GM19455 (cell line): ENCODE results near the gene GRID1.
"Not testable (repeated sequence)": the region's sequence is repeated elsewhere in the genome, so short reads cannot be mapped to it uniquely, and the experiment has no call there.

Source experiments
- ATAC-seq: cut with Tn5 transposase; IDR thresholded peaks from one replicate; pipeline ENCODE4 v1.9.1; 2021; ENCODE audit not compliant: unreplicated experiment

GRID1 gene

DNA sequence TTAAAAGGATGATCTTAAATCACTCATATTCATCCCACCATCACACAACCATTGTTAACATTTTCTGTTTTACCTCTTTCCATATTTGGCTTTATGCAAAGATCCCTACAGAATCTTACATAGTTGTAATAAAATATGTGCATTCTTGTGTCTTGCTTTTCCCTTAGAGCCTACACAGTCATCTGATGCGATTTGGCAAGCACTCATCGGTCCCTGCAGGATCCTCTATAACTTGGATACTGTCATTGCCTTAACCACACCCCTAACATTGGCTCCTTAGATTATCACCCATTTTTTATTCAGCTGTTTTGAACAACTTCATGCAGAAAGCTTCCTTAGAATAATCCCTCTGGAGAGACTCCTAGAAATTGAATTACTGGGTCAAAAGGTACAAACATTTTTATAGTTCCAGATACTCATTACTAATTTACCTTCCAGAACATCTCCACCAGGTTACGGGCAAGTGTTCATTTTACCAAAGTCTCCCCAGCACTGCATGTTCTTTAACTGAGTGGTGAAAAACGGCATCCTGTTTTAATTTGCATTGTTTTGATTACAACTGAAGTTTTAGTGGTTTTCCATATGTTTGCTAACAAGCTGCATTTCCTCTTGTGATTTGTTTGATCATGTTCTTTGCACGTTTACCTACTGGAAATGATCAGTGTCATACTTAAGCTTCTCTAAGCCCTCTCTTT is 268.3 kb downstream of the GRID1 start:
- ATAC-seq: no peak

DNA sequence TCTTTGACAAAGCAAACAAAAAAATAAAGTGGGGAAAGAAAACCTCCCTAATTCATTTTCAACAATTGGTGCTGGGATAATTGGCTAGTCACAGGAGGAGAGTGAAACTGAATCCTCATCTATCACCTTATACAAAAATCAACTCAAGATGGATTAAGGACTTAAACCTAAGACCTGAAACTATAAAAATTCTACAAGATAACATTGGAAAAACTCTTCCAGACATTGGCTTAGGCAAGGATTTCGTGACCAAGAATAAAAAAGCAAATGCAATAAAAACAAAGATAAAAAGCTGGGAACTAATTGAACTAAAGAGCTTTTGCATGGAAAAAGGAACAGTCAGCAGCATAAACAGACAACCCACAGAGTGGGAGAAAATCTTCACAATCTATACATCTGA is 271.5 kb downstream of the GRID1 start:
- ATAC-seq: not testable (repeated sequence)

GRCh38 chr10:86092311-86092710 is 274.3 kb downstream of the GRID1 start:
- not testable (repeated sequence) for ATAC-seq

DNA sequence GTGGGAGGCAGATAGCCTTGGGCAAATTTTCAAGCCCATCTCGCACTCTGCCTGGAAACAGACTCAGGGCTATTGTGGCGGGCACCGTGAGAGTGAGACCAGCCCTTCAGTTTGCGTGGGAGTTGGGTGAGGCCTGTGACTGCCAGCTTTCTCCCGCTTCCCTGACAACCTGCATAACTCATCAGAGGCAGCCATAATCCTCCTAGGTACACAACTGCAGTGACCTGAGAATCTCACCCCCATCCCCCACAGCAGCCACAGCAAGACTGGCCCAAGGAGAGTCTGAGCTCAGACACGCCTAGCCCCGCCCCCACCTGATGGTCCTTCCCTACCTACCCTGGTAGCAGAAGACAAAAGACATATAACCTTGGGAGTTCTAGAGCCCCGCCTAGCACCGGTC is 275.4 kb downstream of the GRID1 start:
- ATAC-seq: no peak

GRCh38 chr10:86090807-86091206 is 275.8 kb downstream of the GRID1 start:
- ATAC-seq: no peak

GRCh38 chr10:86087716-86088115 is 278.9 kb downstream of the GRID1 start:
- no peak for ATAC-seq

DNA sequence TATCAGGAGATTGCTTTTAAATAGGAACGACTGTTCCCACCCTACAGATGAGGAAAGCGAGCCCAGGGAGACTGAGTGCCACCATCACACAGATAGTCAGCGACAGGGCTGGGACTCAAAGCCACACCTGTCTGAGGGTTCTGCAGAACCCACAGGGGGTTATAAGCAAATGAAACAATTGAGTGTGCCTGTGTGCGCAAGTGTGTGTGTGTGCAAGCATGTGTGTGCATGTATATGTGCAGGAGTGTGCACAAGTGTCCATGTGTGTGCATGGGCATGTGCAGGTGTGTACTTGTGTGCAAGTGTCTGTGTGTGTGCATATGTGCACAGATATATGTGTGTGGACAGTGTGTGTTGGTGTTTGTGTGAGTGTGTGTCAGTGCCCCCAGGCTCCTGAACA is 280.2 kb downstream of the GRID1 start:
- no peak for ATAC-seq

- ATAC-seq: no peak
These were observed 280.9 kb downstream of the GRID1 start for GRCh38 chr10:86085686-86086085.

- ATAC-seq: no peak
These were observed 281.5 kb downstream of the GRID1 start for GRCh38 chr10:86085136-86085535.

- ATAC-seq: no peak
These were observed 282.0 kb downstream of the GRID1 start for GRCh38 chr10:86084585-86084984.

DNA sequence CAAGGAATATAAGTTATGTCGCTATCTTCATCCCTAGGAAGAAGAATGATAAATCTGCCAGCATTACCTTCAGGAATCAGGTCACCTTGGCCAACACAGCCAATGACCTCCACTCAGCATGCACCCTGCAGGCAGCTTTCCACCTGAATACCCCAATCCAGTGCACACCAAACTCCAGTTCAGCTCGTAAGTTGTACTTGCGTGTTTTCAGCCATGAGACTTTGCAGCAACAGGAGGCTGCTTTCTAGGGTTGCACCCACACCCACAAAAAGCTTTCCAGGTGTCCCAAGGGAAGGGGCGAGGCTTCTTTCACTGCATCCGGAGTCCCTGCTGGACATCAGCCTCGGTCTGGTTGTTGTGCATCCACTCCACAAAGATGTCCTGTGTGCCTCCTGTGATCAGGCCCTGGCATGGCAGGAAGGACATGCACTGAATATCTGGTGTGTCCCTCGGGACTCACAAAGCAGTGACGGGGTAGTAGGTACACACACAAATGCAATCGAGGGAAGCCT is 282.9 kb downstream of the GRID1 start:
- ATAC-seq: no peak

DNA sequence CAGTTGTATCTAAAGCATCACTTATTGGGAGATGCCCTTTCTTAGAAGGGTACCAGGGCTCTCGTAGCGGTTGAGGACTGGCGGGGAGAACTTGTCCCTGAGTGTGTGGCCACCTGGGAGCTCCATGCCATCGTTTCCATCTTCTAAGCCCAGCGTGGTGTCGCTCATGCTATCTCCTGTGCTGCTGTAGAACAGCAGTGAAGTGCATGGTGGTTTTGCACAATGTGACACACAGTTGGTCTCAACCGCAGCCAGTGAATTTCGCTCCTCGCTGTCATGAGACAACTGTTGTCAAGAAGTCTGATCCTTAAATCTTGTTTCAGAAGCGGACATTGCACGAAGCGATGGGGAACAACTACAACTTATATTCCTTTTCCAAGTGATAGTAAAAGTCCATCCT is 283.4 kb downstream of the GRID1 start:
- no peak for ATAC-seq

DNA sequence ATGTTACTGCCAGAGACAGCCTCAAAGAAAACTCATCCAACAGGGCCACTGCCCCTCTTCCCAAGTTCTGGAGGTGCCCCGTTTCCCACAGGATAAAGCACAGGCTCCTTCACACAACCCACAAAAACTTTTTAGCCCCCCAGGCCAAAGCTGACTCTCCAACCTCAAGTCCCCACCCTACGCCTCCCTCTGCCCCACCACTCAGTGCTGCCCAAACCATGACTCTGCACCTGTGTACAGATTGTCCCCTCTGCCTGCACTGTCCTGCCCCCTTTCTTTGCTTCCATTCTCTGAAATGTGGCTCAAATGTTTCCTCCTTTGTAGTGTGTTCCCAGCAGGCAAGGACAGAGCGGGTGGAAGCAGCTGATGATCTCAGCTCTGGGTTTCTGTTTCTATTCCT is 284.0 kb downstream of the GRID1 start:
- ATAC-seq: no peak

DNA sequence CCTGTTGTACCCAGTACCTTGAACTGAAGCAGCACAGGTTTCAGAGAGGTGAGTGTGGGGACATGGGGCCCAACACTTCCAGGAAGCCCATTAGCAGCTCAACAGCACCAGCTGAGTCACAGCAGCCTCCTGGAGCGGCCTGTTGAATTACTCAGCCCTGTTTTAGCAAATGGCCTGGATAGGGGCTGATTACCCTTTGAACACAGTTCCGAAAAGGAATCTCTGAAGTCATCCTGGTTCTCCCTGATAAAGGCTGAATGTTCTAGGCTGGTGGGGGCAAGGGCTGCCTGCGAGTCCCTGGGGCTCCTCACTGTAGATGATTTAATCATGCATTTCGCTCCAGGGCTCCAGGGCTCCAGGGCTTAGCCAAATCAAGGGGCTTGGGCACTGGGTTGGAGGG is 287.5 kb downstream of the GRID1 start:
- no peak for ATAC-seq

DNA sequence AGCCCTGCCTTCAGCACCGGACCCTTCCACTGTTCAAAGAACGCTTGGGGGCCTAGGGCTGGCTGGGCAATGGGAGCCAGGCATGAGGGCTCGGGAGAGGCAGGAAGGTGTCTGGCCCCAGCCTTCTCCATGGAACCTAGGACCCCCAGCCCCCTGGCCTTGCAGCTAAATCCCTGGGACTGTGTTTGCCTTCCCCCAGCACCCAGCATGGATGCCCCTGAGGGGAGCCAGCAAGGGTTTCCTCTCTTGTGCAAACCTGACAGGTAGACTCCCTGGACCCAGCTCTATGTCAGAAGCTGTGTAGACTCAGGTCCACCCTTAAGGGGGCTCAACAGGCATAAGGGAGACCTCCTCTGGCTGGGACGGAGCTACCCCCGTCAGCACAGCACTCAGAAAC is 288.0 kb downstream of the GRID1 start:
- no peak for ATAC-seq

GRCh38 chr10:86077871-86078638 is 288.5 kb downstream of the GRID1 start:
- no peak for ATAC-seq

DNA sequence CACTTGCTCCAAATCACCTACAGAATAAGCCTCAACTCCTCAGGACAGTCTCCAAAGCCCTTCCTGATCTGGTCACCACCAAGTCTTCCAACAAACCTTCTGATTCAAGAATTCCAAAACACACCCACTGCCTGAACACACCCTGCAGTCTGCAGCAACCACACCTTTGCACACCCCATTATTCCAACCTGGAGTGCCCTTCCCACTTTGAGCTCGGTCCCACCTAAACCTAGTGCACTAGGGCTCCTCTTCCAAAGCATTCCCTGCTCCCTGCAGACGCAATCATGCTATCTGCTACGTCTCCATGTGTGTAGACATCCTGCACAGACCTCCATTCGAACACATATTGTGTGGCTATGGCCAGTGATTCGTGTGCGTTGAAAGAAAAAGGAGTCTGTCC is 289.3 kb downstream of the GRID1 start:
- no peak for ATAC-seq

- not testable (repeated sequence) for ATAC-seq
These were observed 290.1 kb downstream of the GRID1 start for GRCh38 chr10:86076497-86076896.

GRCh38 chr10:86075512-86075911 is 291.1 kb downstream of the GRID1 start:
- ATAC-seq: no peak

DNA sequence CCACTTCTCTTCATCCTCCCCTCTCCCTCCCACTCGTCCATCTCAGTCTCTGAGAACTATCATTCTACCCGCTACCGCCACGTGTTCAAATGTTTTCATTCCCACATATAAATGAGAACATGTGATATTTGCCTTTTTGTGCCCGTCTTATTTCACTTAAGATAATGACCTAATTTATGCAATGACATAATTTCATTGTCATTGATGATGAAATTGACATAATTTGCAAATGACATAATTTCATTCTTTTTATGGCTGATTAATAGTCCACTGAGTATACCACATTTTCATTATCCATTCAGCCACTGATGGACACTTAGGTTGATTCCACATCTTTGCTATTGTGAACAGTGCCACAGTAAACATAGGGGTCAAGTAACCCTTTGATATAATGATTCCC is 292.3 kb downstream of the GRID1 start:
- no peak for ATAC-seq

GRCh38 chr10:86073199-86073977 is 293.2 kb downstream of the GRID1 start:
- ATAC-seq: no peak

GRCh38 chr10:86072413-86072812 is 294.2 kb downstream of the GRID1 start:
- ATAC-seq: no peak
